ENCODE results near the gene SLF2.
A peak's percentile ranks its signal among the peaks of the same experiment; 100 is the strongest.

Gene SLF2

GRCh38 chr10:100889546-100889945 is 23.2 kb upstream of the SLF2 start:
- Histone ChIP-seq H4K8ac (ENCODE audit: low read depth, low read length) (no peak overlapping the region), H3K79me1 (ENCODE audit: low read length) (no peaks in the 10 kb centered on the region), H3K4me3 (ENCODE audit: low read depth, low read length) (no peak overlapping the region), H3K27ac (ENCODE audit: low read depth, low read length) (no peak overlapping the region), H4K91ac (ENCODE audit: low read depth, low read length) (no peak overlapping the region), H3K14ac (ENCODE audit: low read length) (no peak overlapping the region), H3K4me2 (ENCODE audit: low read length) (no peak overlapping the region), H2BK5ac (ENCODE audit: low read depth, low read length, poor library complexity) (no peak overlapping the region), H2BK120ac (ENCODE audit: insufficient read depth, low read length, poor library complexity) (no peak overlapping the region), H3K18ac (ENCODE audit: low read length) (no peak overlapping the region), H2BK12ac (ENCODE audit: low read length) (no peak overlapping the region), H3K79me2 (ENCODE audit: control insufficient read depth, insufficient read depth, low read length, poor library complexity) (no peaks in the 10 kb centered on the region), H2AK5ac (ENCODE audit: low read length) (no peak overlapping the region), H3K36me3 (ENCODE audit: control insufficient read depth in 1 of 2, insufficient read depth in 2 of 2, low read length in 2 of 2) (no peaks in the 10 kb centered on the region), H3K27me3 (ENCODE audit: insufficient read depth, low read length) (no peaks in the 10 kb centered on the region), H4K12ac (ENCODE audit: low read depth, low read length) (no peak overlapping the region), H3K4me1 (ENCODE audit: control insufficient read depth in 1 of 2, insufficient read depth in 2 of 2, low read length in 2 of 2) (no peaks in the 10 kb centered on the region), H3K9me3 (ENCODE audit: insufficient read depth, low read depth, low read length) (no peaks in the 10 kb centered on the region), H3K4ac (ENCODE audit: low read depth, low read length) (no peak overlapping the region), H3K23ac (ENCODE audit: low read length) (no peak overlapping the region), H3K9ac (ENCODE audit: low read length) (no peak overlapping the region), H2AFZ (ENCODE audit: insufficient read depth, low read length, poor library complexity) (no peak overlapping the region)
- no peak for DNase-seq
- WGBS (ENCODE audit: extremely low coverage, insufficient coverage, insufficient read length), result no CpG with 5 or more reads among the region's 4 CpGs

GRCh38 chr10:100890141-100890672 is 22.6 kb upstream of the SLF2 start:
- no peak overlapping the region for H2BK12ac ChIP-seq (ENCODE audit: low read length)
- H3K9ac ChIP-seq (ENCODE audit: low read length), result no peak overlapping the region
- no peak overlapping the region for H3K23ac ChIP-seq (ENCODE audit: low read length)
- H2AFZ ChIP-seq (ENCODE audit: insufficient read depth, low read length, poor library complexity), result no peak overlapping the region
- no peak overlapping the region for H3K14ac ChIP-seq (ENCODE audit: low read length)
- no peak overlapping the region for H2AK5ac ChIP-seq (ENCODE audit: low read length)
- H2BK120ac ChIP-seq (ENCODE audit: insufficient read depth, low read length, poor library complexity), result no peak overlapping the region
- H3K18ac ChIP-seq (ENCODE audit: low read length), result no peak overlapping the region
- H3K4me2 ChIP-seq (ENCODE audit: low read length), result no peak overlapping the region
- no peak overlapping the region for H3K4me3 ChIP-seq (ENCODE audit: low read depth, low read length)
- no peaks in the 10 kb centered on the region for H3K27me3 ChIP-seq (ENCODE audit: insufficient read depth, low read length)
- no CpG with 5 or more reads among the region's 6 CpGs for WGBS (ENCODE audit: extremely low coverage, insufficient coverage, insufficient read length)
- no peak overlapping the region for H3K4ac ChIP-seq (ENCODE audit: low read depth, low read length)
- H3K9me3 ChIP-seq (ENCODE audit: insufficient read depth, low read depth, low read length), result no peaks in the 10 kb centered on the region
- no peaks in the 10 kb centered on the region for H3K79me1 ChIP-seq (ENCODE audit: low read length)
- DNase-seq, result no peak
- H4K8ac ChIP-seq (ENCODE audit: low read depth, low read length), result no peak overlapping the region
- H3K4me1 ChIP-seq (ENCODE audit: control insufficient read depth in 1 of 2, insufficient read depth in 2 of 2, low read length in 2 of 2), result no peaks in the 10 kb centered on the region
- H2BK5ac ChIP-seq (ENCODE audit: low read depth, low read length, poor library complexity), result no peak overlapping the region
- H3K27ac ChIP-seq (ENCODE audit: low read depth, low read length), result no peak overlapping the region
- H4K91ac ChIP-seq (ENCODE audit: low read depth, low read length), result no peak overlapping the region
- no peaks in the 10 kb centered on the region for H3K79me2 ChIP-seq (ENCODE audit: control insufficient read depth, insufficient read depth, low read length, poor library complexity)
- H3K36me3 ChIP-seq (ENCODE audit: control insufficient read depth in 1 of 2, insufficient read depth in 2 of 2, low read length in 2 of 2), result no peaks in the 10 kb centered on the region
- no peak overlapping the region for H4K12ac ChIP-seq (ENCODE audit: low read depth, low read length)

- no peak overlapping the region for H3K4me3 ChIP-seq (ENCODE audit: low read depth, low read length)
- no peak overlapping the region for H3K23ac ChIP-seq (ENCODE audit: low read length)
- no peaks in the 10 kb centered on the region for H3K79me1 ChIP-seq (ENCODE audit: low read length)
- no peak overlapping the region for H3K14ac ChIP-seq (ENCODE audit: low read length)
- H2BK5ac ChIP-seq (ENCODE audit: low read depth, low read length, poor library complexity), result no peak overlapping the region
- no peak overlapping the region for H4K91ac ChIP-seq (ENCODE audit: low read depth, low read length)
- peak; percentile 8 to 59 for DNase-seq
- WGBS (ENCODE audit: extremely low coverage, insufficient coverage, insufficient read length), result no CpG with 5 or more reads among the region's 7 CpGs
- H4K12ac ChIP-seq (ENCODE audit: low read depth, low read length), result no peak overlapping the region
- H4K8ac ChIP-seq (ENCODE audit: low read depth, low read length), result no peak overlapping the region
- no peaks in the 10 kb centered on the region for H3K4me1 ChIP-seq (ENCODE audit: control insufficient read depth in 1 of 2, insufficient read depth in 2 of 2, low read length in 2 of 2)
- H3K27ac ChIP-seq (ENCODE audit: low read depth, low read length), result no peak overlapping the region
- H3K9ac ChIP-seq (ENCODE audit: low read length), result no peak overlapping the region
- H2AK5ac ChIP-seq (ENCODE audit: low read length), result no peak overlapping the region
- no peak overlapping the region for H2BK120ac ChIP-seq (ENCODE audit: insufficient read depth, low read length, poor library complexity)
- H2AFZ ChIP-seq (ENCODE audit: insufficient read depth, low read length, poor library complexity), result no peak overlapping the region
- no peaks in the 10 kb centered on the region for H3K79me2 ChIP-seq (ENCODE audit: control insufficient read depth, insufficient read depth, low read length, poor library complexity)
- no peaks in the 10 kb centered on the region for H3K36me3 ChIP-seq (ENCODE audit: control insufficient read depth in 1 of 2, insufficient read depth in 2 of 2, low read length in 2 of 2)
- H3K4me2 ChIP-seq (ENCODE audit: low read length), result no peak overlapping the region
- no peak overlapping the region for H2BK12ac ChIP-seq (ENCODE audit: low read length)
- H3K18ac ChIP-seq (ENCODE audit: low read length), result no peak overlapping the region
- no peaks in the 10 kb centered on the region for H3K9me3 ChIP-seq (ENCODE audit: insufficient read depth, low read depth, low read length)
- no peak overlapping the region for H3K4ac ChIP-seq (ENCODE audit: low read depth, low read length)
- no peaks in the 10 kb centered on the region for H3K27me3 ChIP-seq (ENCODE audit: insufficient read depth, low read length)
These were observed 22.0 kb upstream of the SLF2 start for GRCh38 chr10:100890673-100891317.

GRCh38 chr10:100894033-100894432 is 18.7 kb upstream of the SLF2 start:
- Histone ChIP-seq H2BK5ac (ENCODE audit: low read depth, low read length, poor library complexity) (no peak overlapping the region), H3K9ac (ENCODE audit: low read length) (no peak overlapping the region), H3K27ac (ENCODE audit: low read depth, low read length) (no peak overlapping the region), H3K4me1 (ENCODE audit: control insufficient read depth in 1 of 2, insufficient read depth in 2 of 2, low read length in 2 of 2) (no peaks in the 10 kb centered on the region), H2BK120ac (ENCODE audit: insufficient read depth, low read length, poor library complexity) (no peak overlapping the region), H3K18ac (ENCODE audit: low read length) (no peak overlapping the region), H3K14ac (ENCODE audit: low read length) (no peak overlapping the region), H3K4ac (ENCODE audit: low read depth, low read length) (no peak overlapping the region), H3K4me2 (ENCODE audit: low read length) (no peak overlapping the region), H2BK12ac (ENCODE audit: low read length) (no peak overlapping the region), H3K79me2 (ENCODE audit: control insufficient read depth, insufficient read depth, low read length, poor library complexity) (no peaks in the 10 kb centered on the region), H3K79me1 (ENCODE audit: low read length) (no peaks in the 10 kb centered on the region), H3K27me3 (ENCODE audit: insufficient read depth, low read length) (no peaks in the 10 kb centered on the region), H2AK5ac (ENCODE audit: low read length) (no peak overlapping the region), H3K4me3 (ENCODE audit: low read depth, low read length) (no peak overlapping the region), H3K23ac (ENCODE audit: low read length) (no peak overlapping the region), H4K12ac (ENCODE audit: low read depth, low read length) (no peak overlapping the region), H4K8ac (ENCODE audit: low read depth, low read length) (no peak overlapping the region), H3K36me3 (ENCODE audit: control insufficient read depth in 1 of 2, insufficient read depth in 2 of 2, low read length in 2 of 2) (no peaks in the 10 kb centered on the region), H3K9me3 (ENCODE audit: insufficient read depth, low read depth, low read length) (no peaks in the 10 kb centered on the region), H4K91ac (ENCODE audit: low read depth, low read length) (no peak overlapping the region), H2AFZ (ENCODE audit: insufficient read depth, low read length, poor library complexity) (no peak overlapping the region)
- no CpG with 5 or more reads among the region's 3 CpGs for WGBS (ENCODE audit: extremely low coverage, insufficient coverage, insufficient read length)
- no peak for DNase-seq
